Measurements from ENCODE around the gene DISP1.

The DISP1 gene

DNA sequence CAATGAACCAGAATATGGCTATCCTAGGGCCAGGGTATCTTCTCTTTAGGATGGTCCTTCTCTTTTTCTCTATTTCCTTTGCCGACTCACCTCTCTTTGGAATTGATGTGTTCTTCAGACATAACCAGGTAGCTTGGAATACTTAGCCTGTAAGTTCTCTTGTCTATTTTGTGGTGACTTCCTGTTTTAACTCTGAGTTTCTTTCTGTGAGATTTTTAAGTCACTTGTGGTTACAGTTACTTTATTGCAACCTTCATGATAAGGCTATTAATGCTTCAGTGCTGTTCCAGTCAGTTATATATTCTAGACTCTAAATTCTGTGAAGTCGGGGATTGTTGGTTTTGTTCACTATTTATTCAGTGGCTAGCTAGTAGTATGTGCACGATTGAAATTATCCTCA lies 46.2 kb downstream of the DISP1 start:
- DNase-seq (ENCODE audit: low spot score) = no peak
